Fibroblast of skin of back (primary cell): Measurements from ENCODE around the gene PLEKHH1.
A peak's percentile ranks its signal among the peaks of the same experiment; 100 is the strongest.

Source experiments
- DNase-seq: peaks from one replicate; pipeline ENCODE4 v3.0.0-alpha.2; 2013

PLEKHH1 gene

DNA sequence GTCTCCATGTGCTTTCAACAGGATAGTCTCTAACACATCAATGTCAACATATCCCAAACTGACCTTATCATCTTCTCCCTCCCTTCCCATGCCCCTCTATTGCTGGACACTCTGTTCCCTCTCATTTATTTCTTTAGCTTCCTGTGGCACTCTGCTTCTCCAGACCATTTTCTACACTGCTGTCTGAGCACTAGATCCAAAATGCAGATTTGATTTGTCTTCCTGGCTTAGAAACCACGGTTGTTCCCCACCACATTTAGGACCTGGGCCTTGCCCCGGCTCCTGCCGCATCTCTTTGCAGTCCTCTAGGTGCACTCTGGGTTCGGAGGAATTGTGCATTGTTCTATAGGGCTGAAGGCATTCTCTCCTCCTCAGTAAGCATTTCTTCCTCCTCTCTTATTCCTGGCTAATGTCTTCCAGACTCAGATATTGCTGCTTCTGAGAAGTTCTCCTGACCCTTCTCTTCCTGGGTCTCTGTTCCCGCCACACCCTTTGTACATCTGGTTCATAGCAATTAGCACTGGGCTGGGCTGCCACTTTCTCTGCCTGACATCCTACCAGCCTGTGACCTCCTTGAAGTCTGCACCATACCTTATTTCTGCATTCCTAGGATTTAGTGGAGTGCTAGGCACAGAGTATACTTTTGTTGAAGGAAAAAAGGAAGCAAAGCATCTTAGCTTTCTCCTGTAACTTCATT lies 100.5 kb downstream of the PLEKHH1 start:
- no peak for DNase-seq

DNA sequence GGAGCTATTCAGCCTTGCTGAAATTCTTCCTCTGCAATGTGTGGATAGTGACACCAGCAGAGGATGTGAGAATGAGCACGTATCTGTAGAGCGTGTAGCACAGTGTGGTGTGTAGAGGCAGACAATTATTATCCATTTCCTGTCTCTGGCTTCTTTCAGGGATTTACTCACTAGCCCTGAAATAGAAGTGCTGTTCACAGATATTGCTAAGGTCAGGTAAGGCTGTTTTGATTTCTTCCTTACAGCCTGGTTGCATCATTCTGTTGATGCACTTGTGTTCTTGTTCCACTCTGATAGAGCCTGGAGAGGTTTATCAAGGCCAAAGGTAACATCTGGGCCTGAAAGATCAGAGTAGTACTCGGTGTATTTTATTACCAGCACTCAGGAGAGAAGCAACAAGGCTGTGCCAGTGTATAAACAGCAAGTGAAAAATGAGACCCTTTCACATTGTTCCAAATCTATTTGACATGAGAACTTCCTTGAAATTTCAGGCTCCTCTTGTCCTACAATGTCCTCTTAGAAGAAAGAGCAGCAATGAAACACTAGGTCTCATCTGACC lies 103.3 kb downstream of the PLEKHH1 start:
- peak; percentile 85 for DNase-seq

DNA sequence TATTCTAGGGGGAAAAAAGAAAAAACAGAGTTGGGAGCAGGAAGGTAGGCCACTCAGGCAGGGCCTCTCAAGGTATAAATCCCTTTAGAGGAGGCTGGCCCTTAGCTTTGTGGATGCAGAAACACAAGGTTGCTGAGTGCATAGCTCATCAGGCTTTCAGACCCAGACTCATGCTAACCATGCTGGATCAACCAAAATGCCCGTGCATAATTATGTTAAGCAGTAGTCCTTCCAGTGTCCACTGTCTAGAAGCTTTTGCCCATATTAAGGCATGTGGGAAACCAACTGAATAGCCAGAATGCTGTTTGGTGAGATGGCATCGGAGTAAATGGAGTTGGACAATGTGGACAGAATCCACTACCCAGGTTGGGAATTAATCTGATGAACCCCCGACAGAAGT lies 105.6 kb downstream of the PLEKHH1 start:
- no peak for DNase-seq
